ENCODE data around the gene ARHGAP15. TPM values are rescaled to one million over a fixed set of nuclear protein-coding genes. Genes with fewer than 3 reads are reported as not detected.
A peak's percentile ranks its signal among the peaks of the same experiment; 100 is the strongest.

The ARHGAP15 gene
- total RNA-seq, 2 donors from 2014 or later = 91.4 to 103 TPM

GRCh38 chr2:143226714-143227541, 97.7 kb downstream of the ARHGAP15 start:
- Mint-ChIP-seq H3K36me3 (peaks cover 18 to 25% of the 10 kb centered on the region in 2 donors), H3K27ac (peak overlapping the region in 1 of 2 donors; percentile 62), H3K9me3 (peaks cover 4 to 6% of the 10 kb centered on the region in 2 donors)
- ATAC-seq = peak in 1 of 2 donors; percentile 80
- DNase-seq (ENCODE audit: low spot score in 2 of 2) = no peak

GRCh38 chr2:143229411-143229810, 100.2 kb downstream of the ARHGAP15 start:
- Mint-ChIP-seq H3K27ac (no peak overlapping the region), H3K9me3 (peaks cover 6 to 27% of the 10 kb centered on the region in 2 donors), H3K36me3 (peaks cover 35 to 50% of the 10 kb centered on the region in 2 donors)
- no peak for ATAC-seq
- DNase-seq (ENCODE audit: low spot score in 2 of 2) = no peak

- ATAC-seq (no peak), DNase-seq (ENCODE audit: low spot score in 2 of 2) (no peak)
- Mint-ChIP-seq H3K27ac (peak overlapping the region in 1 of 2 donors; percentile 65), H3K36me3 (peaks cover 41 to 55% of the 10 kb centered on the region in 2 donors), H3K9me3 (peaks cover 6 to 29% of the 10 kb centered on the region in 2 donors)
These were observed 100.7 kb downstream of the ARHGAP15 start for GRCh38 chr2:143229952-143230351.

- no peak for DNase-seq (ENCODE audit: low spot score in 2 of 2)
- Mint-ChIP-seq H3K27ac (no peak overlapping the region), H3K9me3 (peaks cover 6 to 29% of the 10 kb centered on the region in 2 donors), H3K36me3 (peaks cover 48 to 63% of the 10 kb centered on the region in 2 donors)
- no peak for ATAC-seq
These were observed 101.5 kb downstream of the ARHGAP15 start for GRCh38 chr2:143230506-143231253.

GRCh38 chr2:143231254-143231645, 102.0 kb downstream of the ARHGAP15 start:
- no peak for ATAC-seq
- DNase-seq (ENCODE audit: low spot score in 2 of 2) = no peak
- Mint-ChIP-seq H3K9me3 (peaks cover 6 to 29% of the 10 kb centered on the region in 2 donors), H3K27ac (no peak overlapping the region), H3K36me3 (peaks cover 51 to 68% of the 10 kb centered on the region in 2 donors)

- ATAC-seq (no peak), DNase-seq (ENCODE audit: low spot score in 2 of 2) (no peak)
- Mint-ChIP-seq H3K27ac (no peak overlapping the region), H3K36me3 (peaks cover 37 to 51% of the 10 kb centered on the region in 2 donors), H3K9me3 (peaks cover 0 to 21% of the 10 kb centered on the region in 2 donors)
These were observed 108.0 kb downstream of the ARHGAP15 start for GRCh38 chr2:143237146-143237777.

- Mint-ChIP-seq H3K27ac (peak overlapping the region in 1 of 2 donors; percentile 52), H3K9me3 (no peaks in the 10 kb centered on the region)
- ATAC-seq = no peak
These were observed 112.3 kb downstream of the ARHGAP15 start for GRCh38 chr2:143241403-143242088.

GRCh38 chr2:143246246-143246645, 117.0 kb downstream of the ARHGAP15 start:
- H3K27ac Mint-ChIP-seq = no peak overlapping the region
- H3K9me3 Mint-ChIP-seq = no peaks in the 10 kb centered on the region
- H3K36me3 Mint-ChIP-seq = peaks cover 8 to 11% of the 10 kb centered on the region in 2 donors
- DNase-seq (ENCODE audit: low spot score in 2 of 2) (no peak), ATAC-seq (peak; percentile 43 to 56)

More at GRCh38 chr2:143241403-143242088, 112.3 kb downstream of the ARHGAP15 start:
- no peak for DNase-seq (ENCODE audit: low spot score in 2 of 2)
- H3K36me3 Mint-ChIP-seq = peaks cover 5 to 8% of the 10 kb centered on the region in 2 donors

- H3K9me3 Mint-ChIP-seq = no peaks in the 10 kb centered on the region
- peaks cover 6 to 8% of the 10 kb centered on the region in 2 donors for H3K36me3 Mint-ChIP-seq
- DNase-seq (ENCODE audit: low spot score in 2 of 2) (no peak), ATAC-seq (peak; percentile 38 to 47)
- H3K27ac Mint-ChIP-seq = no peak overlapping the region
These were observed 117.9 kb downstream of the ARHGAP15 start for GRCh38 chr2:143246815-143247744.

GRCh38 chr2:143248631-143249030, 119.4 kb downstream of the ARHGAP15 start:
- no peak for DNase-seq (ENCODE audit: low spot score in 2 of 2)
- Mint-ChIP-seq H3K9me3 (no peaks in the 10 kb centered on the region), H3K27ac (no peak overlapping the region), H3K36me3 (peaks cover 6 to 12% of the 10 kb centered on the region in 2 donors)
- ATAC-seq = no peak

- peak overlapping the region; percentile 50 to 84 for H3K27ac Mint-ChIP-seq
- peaks cover 6 to 12% of the 10 kb centered on the region in 2 donors for H3K36me3 Mint-ChIP-seq
- DNase-seq (ENCODE audit: low spot score in 2 of 2) (no peak), ATAC-seq (no peak)
- no peaks in the 10 kb centered on the region for H3K9me3 Mint-ChIP-seq
These were observed 122.5 kb downstream of the ARHGAP15 start for GRCh38 chr2:143251681-143252080.

GRCh38 chr2:143252138-143252907, 123.1 kb downstream of the ARHGAP15 start:
- ATAC-seq (peak; percentile 57 to 62), DNase-seq (ENCODE audit: low spot score in 2 of 2) (no peak)
- peak overlapping the region; percentile 84 for H3K27ac Mint-ChIP-seq
- peaks cover 6 to 12% of the 10 kb centered on the region in 2 donors for H3K36me3 Mint-ChIP-seq
- H3K9me3 Mint-ChIP-seq = no peaks in the 10 kb centered on the region

GRCh38 chr2:143254110-143254509, 124.9 kb downstream of the ARHGAP15 start:
- ATAC-seq (no peak), DNase-seq (ENCODE audit: low spot score in 2 of 2) (no peak)
- H3K36me3 Mint-ChIP-seq = peaks cover 6 to 12% of the 10 kb centered on the region in 2 donors
- no peaks in the 10 kb centered on the region for H3K9me3 Mint-ChIP-seq
- H3K27ac Mint-ChIP-seq = peak overlapping the region; percentile 46 to 93

GRCh38 chr2:143255086-143255485, 125.9 kb downstream of the ARHGAP15 start:
- Mint-ChIP-seq H3K36me3 (peaks cover 6 to 12% of the 10 kb centered on the region in 2 donors), H3K27ac (peak overlapping the region in 1 of 2 donors; percentile 93), H3K9me3 (no peaks in the 10 kb centered on the region)
- no peak for ATAC-seq
- no peak for DNase-seq (ENCODE audit: low spot score in 2 of 2)

GRCh38 chr2:143255899-143256298, 126.7 kb downstream of the ARHGAP15 start:
- peaks cover under 1 to 5% of the 10 kb centered on the region in 2 donors for H3K36me3 Mint-ChIP-seq
- no peak for DNase-seq (ENCODE audit: low spot score in 2 of 2)
- peak overlapping the region; percentile 81 to 93 for H3K27ac Mint-ChIP-seq
- peak; percentile 71 to 77 for ATAC-seq
- no peaks in the 10 kb centered on the region for H3K9me3 Mint-ChIP-seq

Data from activated naive CD4-positive, alpha-beta T cell treated with anti-CD3 and anti-CD28 coated beads, Interleukin-2, amount 50 U/mL, for 72 hours (primary cell).